Activated naive CD8-positive, alpha-beta T cell treated with anti-CD3 and anti-CD28 coated beads for 36 hours (primary cell): ENCODE data around the gene NAGS. TPM values are rescaled to one million over a fixed set of nuclear protein-coding genes. Genes with fewer than 3 reads are reported as not detected.
"Not testable (repeated sequence)": the region's sequence is repeated elsewhere in the genome, so short reads cannot be mapped to it uniquely, and the experiment has no call there.

ENCODE experiments used
- DNase-seq: peaks from one replicate; pipeline ENCODE4 v3.0.0; 2021
- H3K27ac Mint-ChIP-seq: one replicate; pipeline ENCODE4 v1.8.0; 2022; ENCODE audit warnings: mild to moderate bottlenecking, moderate library complexity, mixed read lengths
- H3K27me3 Mint-ChIP-seq: one replicate; pipeline ENCODE4 v1.8.0; 2022; ENCODE audit warnings: mild to moderate bottlenecking, mixed read lengths
- H3K36me3 Mint-ChIP-seq: one replicate; pipeline ENCODE4 v1.8.0; 2021; ENCODE audit warnings: mild to moderate bottlenecking, mixed read lengths
- H3K4me1 Mint-ChIP-seq: one replicate; pipeline ENCODE4 v1.8.0; 2021; ENCODE audit warnings: mixed read lengths
- H3K4me3 Mint-ChIP-seq: one replicate; pipeline ENCODE4 v1.8.0; 2022; ENCODE audit warnings: mild to moderate bottlenecking, moderate library complexity, mixed read lengths
- H3K9me3 Mint-ChIP-seq: one replicate; pipeline ENCODE4 v1.8.0; 2022; ENCODE audit warnings: mixed read lengths
- total RNA-seq, 2 experiments: library from RNA; stranded (reverse); gene quantifications; one replicate each; pipeline ENCODE4 v1.2.3, GENCODE V29; 2021

NAGS gene
- total RNA-seq, 2 experiments from 2014 or later, result 0.82 to 1.1 TPM

GRCh38 chr17:43997180-43997579 lies 7.2 kb upstream of the NAGS start:
- not testable (repeated sequence) for DNase-seq

GRCh38 chr17:43998552-43998951 lies 5.9 kb upstream of the NAGS start:
- Mint-ChIP-seq H3K36me3 (no peaks in the 10 kb centered on the region), H3K4me1 (peaks cover 4% of the 10 kb centered on the region)

More at GRCh38 chr17:43997180-43997579, 7.2 kb upstream of the NAGS start:
- not testable (repeated sequence) for H3K4me1 Mint-ChIP-seq, H3K27ac Mint-ChIP-seq, H3K36me3 Mint-ChIP-seq, H3K9me3 Mint-ChIP-seq, H3K4me3 Mint-ChIP-seq
- H3K27me3 Mint-ChIP-seq, result peaks cover 28% of the 10 kb centered on the region

GRCh38 chr17:43999024-43999423 lies 5.4 kb upstream of the NAGS start:
- H3K4me3 Mint-ChIP-seq, result no peak overlapping the region
- peaks cover 4% of the 10 kb centered on the region for H3K4me1 Mint-ChIP-seq
- H3K9me3 Mint-ChIP-seq, result no peaks in the 10 kb centered on the region
- DNase-seq, result no peak
- H3K27ac Mint-ChIP-seq, result no peak overlapping the region
- peaks cover 28% of the 10 kb centered on the region for H3K27me3 Mint-ChIP-seq
- no peaks in the 10 kb centered on the region for H3K36me3 Mint-ChIP-seq

More at GRCh38 chr17:43998552-43998951, 5.9 kb upstream of the NAGS start:
- Mint-ChIP-seq H3K4me3 (no peak overlapping the region), H3K9me3 (no peaks in the 10 kb centered on the region), H3K27me3 (peaks cover 28% of the 10 kb centered on the region), H3K27ac (no peak overlapping the region)
- DNase-seq, result no peak

- H3K27ac Mint-ChIP-seq, result no peak overlapping the region
- H3K4me1 Mint-ChIP-seq, result peaks cover 6% of the 10 kb centered on the region
- H3K4me3 Mint-ChIP-seq, result no peak overlapping the region
- H3K36me3 Mint-ChIP-seq, result no peaks in the 10 kb centered on the region
- no peak for DNase-seq
- H3K9me3 Mint-ChIP-seq, result no peaks in the 10 kb centered on the region
- peaks cover 25% of the 10 kb centered on the region for H3K27me3 Mint-ChIP-seq
Measured at GRCh38 chr17:44000141-44000860, 4.1 kb upstream of the NAGS start.

DNA sequence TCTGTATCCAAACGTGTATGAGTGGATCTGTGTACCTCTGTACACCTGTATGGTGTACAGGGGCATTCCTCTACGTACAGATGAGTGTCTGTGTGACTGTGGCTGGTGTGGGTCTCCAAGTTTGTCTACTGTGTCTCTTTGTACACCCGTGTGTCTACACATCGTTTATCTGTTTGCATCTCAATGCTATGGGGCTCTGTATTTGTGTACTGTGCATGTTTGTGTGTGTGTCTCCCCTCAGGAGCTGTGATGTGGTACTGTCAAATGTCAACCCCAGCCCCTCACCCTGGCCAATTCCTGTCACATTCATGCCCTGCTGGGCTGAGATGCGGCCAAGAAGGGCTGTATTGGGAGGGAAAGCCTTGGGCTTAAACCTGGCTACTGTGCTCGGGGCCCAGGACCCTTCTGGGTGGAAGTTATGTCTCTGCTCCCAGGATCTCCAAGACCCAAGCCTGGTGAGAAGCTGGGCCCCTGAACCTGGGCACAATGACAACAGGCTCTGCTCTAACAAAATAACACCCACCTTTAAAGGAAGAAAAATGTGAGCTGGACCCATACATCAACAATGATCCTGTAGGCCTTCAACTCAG lies 3.5 kb upstream of the NAGS start:
- H3K4me1 Mint-ChIP-seq, result peaks cover 8% of the 10 kb centered on the region
- DNase-seq, result no peak
- no peaks in the 10 kb centered on the region for H3K36me3 Mint-ChIP-seq
- H3K27me3 Mint-ChIP-seq, result peaks cover 22% of the 10 kb centered on the region
- H3K9me3 Mint-ChIP-seq, result no peaks in the 10 kb centered on the region
- no peak overlapping the region for H3K4me3 Mint-ChIP-seq
- no peak overlapping the region for H3K27ac Mint-ChIP-seq

GRCh38 chr17:44001461-44001920 lies 2.9 kb upstream of the NAGS start:
- H3K9me3 Mint-ChIP-seq, result no peaks in the 10 kb centered on the region
- H3K36me3 Mint-ChIP-seq, result no peaks in the 10 kb centered on the region
- H3K27me3 Mint-ChIP-seq, result peaks cover 23% of the 10 kb centered on the region
- peaks cover 13% of the 10 kb centered on the region for H3K4me1 Mint-ChIP-seq
- H3K4me3 Mint-ChIP-seq, result no peak overlapping the region
- no peak overlapping the region for H3K27ac Mint-ChIP-seq
- DNase-seq, result no peak

DNA sequence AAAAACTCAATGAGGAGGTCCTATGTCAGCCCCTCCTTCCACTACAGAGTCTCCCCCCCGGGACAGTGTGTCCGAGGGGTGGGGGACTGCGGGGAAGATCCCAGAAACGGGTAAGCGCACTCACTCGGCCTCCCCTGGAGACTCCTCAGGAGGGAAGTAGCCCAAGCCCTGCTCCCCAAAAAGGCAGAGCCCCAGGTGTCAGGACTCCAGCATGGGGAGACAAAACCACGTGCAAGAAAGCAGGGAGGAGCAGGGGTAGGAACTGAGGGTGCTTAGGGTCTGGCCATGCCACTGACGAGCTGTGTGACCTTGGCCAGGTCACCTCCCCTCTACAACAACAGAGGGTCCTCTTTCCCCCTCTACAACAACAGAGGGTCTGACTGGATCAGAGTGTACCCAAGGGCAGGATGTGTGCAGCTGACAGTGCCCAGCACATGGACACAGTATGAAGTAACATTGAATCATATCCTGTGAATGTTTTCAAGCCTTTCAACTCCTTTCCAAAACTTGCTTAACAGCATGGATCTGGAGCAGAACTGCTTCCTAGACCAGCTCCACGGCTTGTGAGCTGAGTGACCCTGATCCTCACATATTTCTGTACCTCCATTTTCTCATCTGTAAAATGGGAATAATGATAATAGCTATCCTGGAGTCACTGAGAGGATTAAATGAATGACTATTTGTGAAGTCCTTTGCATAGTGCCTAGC lies 2.1 kb upstream of the NAGS start:
- H3K27me3 Mint-ChIP-seq, result peaks cover 28% of the 10 kb centered on the region
- DNase-seq, result no peak
- H3K4me3 Mint-ChIP-seq, result no peak overlapping the region
- H3K4me1 Mint-ChIP-seq, result peaks cover 13% of the 10 kb centered on the region
- no peaks in the 10 kb centered on the region for H3K36me3 Mint-ChIP-seq
- H3K27ac Mint-ChIP-seq, result no peak overlapping the region
- H3K9me3 Mint-ChIP-seq, result no peaks in the 10 kb centered on the region

DNA sequence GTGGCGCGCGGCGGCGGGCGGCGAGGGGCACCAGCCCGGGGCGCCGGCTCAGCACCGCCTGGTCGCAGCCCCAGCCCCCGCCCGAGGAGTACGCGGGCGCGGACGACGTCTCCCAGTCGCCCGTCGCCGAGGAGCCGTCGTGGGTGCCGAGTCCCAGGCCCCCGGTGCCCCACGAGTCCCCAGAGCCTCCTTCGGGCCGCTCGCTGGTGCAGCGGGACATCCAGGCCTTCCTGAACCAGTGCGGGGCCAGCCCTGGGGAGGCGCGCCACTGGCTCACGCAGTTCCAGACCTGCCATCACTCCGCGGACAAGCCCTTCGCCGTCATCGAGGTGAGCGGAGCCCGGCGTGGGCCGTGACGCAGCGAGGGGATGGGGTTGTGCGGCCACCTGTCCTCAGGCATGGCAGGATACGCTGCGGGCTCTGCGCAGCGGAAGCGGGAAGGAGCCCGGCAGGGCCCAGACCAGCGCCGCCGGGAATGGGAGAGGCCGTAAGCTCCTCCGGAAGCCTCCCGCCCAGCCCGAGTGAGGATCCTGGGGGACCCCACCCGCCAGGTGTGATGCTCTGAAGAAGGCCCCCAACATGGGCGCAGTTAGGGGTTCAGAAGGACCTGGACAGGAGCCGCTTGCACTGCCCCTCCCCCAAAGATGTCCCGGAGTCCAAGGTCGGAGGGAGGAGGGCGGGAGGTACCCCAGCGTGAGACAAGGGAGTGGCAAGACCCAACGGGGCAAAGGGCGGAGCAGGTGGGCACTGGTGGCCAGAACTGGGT lies 522 bp downstream of the NAGS start:
- H3K36me3 Mint-ChIP-seq, result peaks cover 8% of the 10 kb centered on the region

DNA sequence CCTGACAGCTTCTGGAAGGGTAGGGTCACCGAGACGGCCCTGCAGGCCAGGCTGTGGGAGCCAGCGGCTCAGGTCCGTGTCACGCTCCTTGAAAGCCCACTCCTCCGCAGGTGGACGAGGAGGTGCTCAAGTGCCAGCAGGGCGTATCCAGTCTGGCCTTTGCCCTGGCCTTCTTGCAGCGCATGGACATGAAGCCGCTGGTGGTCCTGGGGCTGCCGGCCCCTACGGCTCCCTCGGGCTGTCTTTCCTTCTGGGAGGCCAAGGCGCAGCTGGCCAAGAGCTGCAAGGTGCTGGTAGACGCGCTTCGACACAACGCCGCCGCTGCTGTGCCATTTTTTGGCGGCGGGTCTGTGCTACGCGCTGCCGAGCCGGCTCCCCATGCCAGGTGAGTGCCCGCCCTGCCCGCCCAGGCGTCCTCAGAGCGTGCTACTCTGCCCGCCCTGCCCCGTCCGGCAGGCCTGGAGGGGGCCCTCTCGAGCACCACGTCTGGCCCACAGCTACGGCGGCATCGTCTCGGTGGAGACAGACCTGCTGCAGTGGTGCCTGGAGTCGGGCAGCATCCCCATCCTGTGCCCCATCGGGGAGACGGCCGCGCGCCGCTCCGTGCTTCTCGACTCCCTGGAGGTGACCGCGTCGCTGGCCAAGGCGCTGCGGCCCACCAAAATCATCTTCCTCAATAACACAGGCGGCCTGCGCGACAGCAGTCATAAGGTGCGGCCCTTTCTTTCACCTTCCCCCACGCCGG lies 1.3 kb downstream of the NAGS start:
- H3K27ac Mint-ChIP-seq, result no peak overlapping the region

More for the DNA sequence above, 522 bp downstream of the NAGS start:
- DNase-seq, result peak; percentile 28
- Mint-ChIP-seq H3K27ac (no peak overlapping the region), H3K4me1 (peaks cover 25% of the 10 kb centered on the region), H3K4me3 (peak overlapping the region; percentile 32), H3K9me3 (no peaks in the 10 kb centered on the region), H3K27me3 (peaks cover 30% of the 10 kb centered on the region)

DNA sequence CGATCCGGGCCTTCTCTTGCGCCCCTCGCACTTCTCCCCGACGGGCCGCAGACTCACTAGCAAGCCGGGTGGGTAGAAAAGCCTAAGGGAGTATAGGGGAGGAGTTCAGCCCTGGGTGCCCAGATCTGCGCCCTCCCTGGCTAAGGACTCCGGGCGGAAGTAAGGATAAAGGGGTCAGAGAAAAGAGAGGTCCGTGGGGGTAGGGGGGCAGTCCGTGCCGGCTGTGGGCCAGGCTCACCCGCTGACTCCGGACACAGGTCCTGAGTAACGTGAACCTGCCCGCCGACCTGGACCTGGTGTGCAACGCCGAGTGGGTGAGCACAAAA lies 1.8 kb downstream of the NAGS start:
- Mint-ChIP-seq H3K4me1 (peaks cover 25% of the 10 kb centered on the region), H3K36me3 (peaks cover 12% of the 10 kb centered on the region), H3K27me3 (peaks cover 30% of the 10 kb centered on the region), H3K27ac (peak overlapping the region; percentile 45), H3K4me3 (peak overlapping the region; percentile 82), H3K9me3 (no peaks in the 10 kb centered on the region)
- no peak for DNase-seq

More for the DNA sequence above, 1.3 kb downstream of the NAGS start:
- peaks cover 25% of the 10 kb centered on the region for H3K4me1 Mint-ChIP-seq
- peaks cover 11% of the 10 kb centered on the region for H3K36me3 Mint-ChIP-seq
- peaks cover 30% of the 10 kb centered on the region for H3K27me3 Mint-ChIP-seq
- peak; percentile 49 for DNase-seq
- peak overlapping the region; percentile 82 for H3K4me3 Mint-ChIP-seq
- H3K9me3 Mint-ChIP-seq, result no peaks in the 10 kb centered on the region

DNA sequence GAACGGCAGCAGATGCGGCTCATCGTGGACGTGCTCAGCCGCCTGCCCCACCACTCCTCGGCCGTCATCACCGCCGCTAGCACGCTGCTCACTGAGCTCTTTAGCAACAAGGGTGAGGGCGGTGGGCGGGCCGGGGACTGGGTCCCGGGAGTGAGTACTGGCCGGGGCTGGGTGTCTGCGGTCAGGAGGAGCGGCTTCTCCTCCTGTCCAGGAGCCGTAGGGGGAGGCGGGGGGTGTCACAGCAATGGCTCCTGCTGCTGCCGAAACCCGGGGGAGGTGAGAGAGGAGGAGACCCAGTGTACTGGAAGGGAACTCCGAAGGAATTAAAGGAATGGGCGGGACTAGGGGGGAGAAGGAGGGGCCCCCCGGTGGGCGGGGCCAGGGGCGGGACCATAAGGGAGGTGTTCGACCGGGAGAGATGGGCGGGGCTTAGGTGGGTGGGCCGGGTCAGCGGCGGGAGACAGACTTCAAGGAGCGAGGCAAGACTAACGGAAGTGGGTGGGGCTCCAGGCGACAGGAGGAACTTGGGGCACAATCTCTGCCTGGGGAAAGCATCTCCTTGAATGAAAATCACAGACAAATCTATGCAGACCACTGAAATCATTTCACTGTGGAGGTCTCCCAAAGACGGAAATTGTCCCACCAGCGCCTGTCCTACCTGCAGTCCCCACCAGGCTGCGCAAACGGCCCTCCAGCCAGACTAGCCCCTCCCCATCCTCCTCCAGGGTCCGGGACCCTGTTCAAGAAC lies 2.4 kb downstream of the NAGS start:
- peak overlapping the region; percentile 45 for H3K27ac Mint-ChIP-seq
- peaks cover 16% of the 10 kb centered on the region for H3K36me3 Mint-ChIP-seq
- peak; percentile 91 for DNase-seq
- peaks cover 30% of the 10 kb centered on the region for H3K27me3 Mint-ChIP-seq
- peaks cover 25% of the 10 kb centered on the region for H3K4me1 Mint-ChIP-seq
- H3K9me3 Mint-ChIP-seq, result no peaks in the 10 kb centered on the region
- H3K4me3 Mint-ChIP-seq, result peak overlapping the region; percentile 82

DNA sequence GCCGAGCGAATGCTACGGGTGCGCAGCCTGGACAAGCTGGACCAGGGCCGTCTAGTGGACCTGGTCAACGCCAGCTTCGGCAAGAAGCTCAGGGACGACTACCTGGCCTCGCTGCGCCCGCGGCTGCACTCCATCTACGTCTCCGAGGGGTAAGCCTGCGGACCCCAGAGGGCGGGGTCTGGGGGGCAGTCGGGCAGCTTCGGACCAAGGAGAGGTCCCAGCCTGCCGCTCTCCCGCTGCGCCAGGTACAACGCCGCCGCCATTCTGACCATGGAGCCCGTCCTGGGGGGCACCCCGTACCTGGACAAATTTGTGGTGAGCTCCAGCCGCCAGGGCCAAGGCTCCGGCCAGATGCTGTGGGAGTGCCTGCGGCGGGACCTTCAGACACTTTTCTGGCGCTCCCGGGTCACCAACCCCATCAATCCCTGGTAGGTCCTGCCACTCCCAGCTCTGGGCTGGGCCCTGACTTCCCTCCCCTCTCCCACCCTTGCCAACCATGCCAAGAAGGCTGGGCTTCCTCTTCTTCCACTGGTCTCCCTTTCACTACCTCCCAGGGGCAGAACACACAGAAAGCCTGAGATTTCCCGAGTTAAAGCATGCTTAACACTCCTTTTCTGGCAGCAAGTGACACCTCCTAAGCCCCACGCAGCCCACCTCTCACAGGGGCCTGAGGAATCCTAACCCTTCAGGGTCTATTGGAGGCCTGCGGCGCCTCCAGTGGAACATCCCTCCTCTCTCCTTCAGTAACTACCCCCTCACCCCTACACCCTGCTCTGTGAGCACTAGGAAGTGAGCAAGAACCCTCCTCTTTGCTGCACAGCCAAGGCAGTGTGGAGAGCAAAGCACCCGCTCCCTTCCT lies 3.2 kb downstream of the NAGS start:
- Mint-ChIP-seq H3K36me3 (peaks cover 16% of the 10 kb centered on the region), H3K27ac (no peak overlapping the region), H3K4me3 (peak overlapping the region; percentile 82), H3K27me3 (peaks cover 30% of the 10 kb centered on the region), H3K9me3 (no peaks in the 10 kb centered on the region), H3K4me1 (peaks cover 22% of the 10 kb centered on the region)
- DNase-seq, result no peak
